DLD1 (cell line): ENCODE results near the gene DNAJC28.
"Not testable (repeated sequence)": the region's sequence is repeated elsewhere in the genome, so short reads cannot be mapped to it uniquely, and the experiment has no call there.

Experiments
- in situ Hi-C: cut with HindIII; loops from 2 replicates; pipeline ENCODE4 v1.10.0; 2017; ENCODE audit warnings: low sequenced_read_pairs

The DNAJC28 gene

DNA sequence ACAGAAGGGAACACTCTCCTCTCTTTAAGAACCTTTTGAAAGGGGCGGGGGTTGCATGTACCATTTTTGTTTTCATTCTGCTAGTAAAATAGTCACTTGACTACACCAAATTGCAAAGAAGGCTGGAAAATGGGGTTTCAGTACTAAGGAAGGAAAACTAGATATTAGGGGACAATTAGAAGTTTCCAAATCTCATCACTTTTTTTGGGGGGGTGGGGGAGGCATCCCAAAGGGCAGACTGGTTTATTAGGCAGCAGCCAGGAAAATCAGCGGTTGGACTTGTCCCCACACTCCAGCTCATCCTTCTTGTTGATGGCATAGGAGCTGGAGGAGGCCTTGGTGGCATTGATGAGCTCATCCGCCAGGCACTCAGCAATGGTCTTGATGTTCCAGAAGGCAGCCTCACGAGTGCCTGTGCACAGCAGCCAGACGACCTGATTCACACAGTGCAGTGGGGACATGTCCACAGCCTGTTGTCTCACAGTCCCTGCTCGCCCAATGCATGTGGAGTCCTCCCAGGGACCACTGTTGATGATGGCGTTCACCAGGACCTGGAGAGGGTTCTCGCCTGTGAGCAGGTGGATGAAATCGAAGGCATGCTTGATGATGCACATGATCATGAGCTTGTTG lies 10.1 kb downstream of the DNAJC28 start:
- in situ Hi-C loops: no loop called here

DNA sequence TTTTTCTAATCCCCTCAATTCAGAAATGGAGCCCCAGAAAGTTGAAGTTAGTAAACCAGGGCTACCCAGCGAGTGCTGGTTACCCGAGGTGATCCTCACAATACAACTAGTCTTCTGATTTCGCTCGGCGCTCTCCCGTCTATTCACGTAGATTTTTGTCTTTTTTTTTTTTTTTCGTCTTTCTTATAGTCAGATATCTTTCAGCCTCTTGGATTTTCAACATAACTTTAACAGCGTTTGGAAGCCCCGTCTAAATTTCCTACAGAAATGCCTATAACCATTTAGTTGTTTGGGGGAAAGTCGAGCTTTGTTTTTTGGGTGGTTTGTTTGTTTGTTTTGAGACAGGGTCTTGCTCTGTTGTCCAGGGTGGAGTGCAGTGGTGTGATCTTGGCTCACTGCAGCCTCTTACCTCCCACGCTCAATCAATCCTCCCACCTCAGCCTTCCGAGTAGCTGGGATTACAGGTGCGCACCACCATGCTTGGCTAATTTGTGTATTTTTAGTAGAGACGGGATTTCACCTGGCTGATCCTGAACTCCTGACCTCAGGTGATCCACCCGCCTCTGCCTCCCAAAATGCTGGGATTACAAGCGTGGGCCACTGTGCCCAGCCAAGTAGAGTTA lies 10.9 kb downstream of the DNAJC28 start:
- in situ Hi-C loops: no loop called here

DNA sequence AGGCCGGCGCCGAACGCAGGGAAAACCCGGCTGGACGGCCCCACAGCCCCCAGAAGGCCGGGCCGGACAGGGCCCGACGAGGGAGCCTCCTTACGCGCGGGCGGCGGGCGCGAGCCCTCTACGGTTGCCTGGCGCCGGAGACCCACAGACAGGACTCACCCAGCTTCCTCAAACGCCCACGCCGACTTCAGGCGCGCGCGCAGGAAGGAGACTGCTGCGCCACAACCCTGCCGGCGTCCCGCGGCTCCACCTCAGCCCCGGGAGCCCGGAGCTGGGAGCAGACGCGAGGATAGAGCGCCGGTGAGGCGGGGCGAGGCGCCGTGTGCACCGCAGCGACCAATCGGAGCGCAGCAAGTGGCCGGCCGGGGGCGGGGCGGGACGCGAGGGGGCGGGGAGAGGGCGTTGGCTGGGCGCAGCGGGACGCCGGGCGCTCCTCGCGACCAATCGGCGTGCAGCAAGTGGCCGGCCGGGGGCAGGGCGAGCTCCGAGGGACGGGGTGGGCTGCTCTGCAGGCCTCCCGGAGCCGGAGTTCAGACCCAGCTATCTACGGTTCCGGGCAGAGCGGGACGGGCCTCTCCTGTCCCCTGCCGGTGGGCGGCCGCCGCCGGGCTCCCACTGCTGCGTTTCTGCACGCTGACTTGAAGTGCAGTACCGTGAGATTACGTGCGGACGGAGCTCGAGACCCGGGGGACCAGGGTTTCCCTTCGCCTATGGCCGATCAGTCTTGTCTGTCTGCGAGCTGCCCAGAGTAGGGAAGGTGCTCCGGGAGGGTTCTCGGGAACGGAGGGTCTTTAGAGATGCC lies 11.6 kb downstream of the DNAJC28 start, which contains the start of gene TMEM50B:
Gene TMEM50B, minus strand, starts transcription at position 296 of the 802 bp plus-strand sequence. CDS start 11,089 bp downstream, outside the sequence.
- in situ Hi-C loops: no loop called here

DNA sequence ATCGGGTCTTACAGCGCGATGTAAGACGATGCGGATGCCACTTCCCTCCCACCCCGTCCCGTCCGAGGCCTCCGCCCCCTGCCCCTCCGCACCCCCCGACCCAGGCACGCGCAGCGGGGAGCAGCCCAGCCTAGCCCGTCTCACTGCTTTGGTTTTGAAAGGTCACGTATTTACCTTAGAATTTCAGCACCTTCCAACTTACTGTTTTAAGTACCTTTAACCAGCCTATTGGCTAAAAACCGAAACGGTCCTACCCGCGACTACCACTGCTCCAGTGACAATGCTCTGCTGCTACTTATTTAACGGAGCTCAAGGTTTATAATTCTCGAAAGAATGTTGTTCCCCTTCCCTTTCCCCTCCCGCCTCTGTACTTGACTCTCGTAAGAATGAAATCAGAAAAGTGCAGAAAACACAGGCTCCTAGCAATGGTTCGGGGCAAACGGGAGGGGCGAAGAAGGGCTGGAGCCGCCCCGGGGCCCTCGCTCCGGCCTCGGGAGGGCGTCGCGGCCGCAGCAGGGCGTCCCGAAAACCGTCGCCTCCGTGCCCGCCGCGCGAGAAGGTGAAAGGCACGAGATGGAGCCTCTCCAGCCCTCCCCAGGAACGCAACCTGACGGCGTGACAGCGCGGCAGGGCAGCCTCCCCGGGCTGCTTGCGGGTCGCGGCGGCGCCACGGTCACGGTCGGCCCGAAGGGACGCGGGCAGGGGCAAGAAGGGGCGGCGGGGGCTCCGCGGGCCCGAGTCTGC lies 12.4 kb downstream of the DNAJC28 start:
- in situ Hi-C loops: no loop called here

DNA sequence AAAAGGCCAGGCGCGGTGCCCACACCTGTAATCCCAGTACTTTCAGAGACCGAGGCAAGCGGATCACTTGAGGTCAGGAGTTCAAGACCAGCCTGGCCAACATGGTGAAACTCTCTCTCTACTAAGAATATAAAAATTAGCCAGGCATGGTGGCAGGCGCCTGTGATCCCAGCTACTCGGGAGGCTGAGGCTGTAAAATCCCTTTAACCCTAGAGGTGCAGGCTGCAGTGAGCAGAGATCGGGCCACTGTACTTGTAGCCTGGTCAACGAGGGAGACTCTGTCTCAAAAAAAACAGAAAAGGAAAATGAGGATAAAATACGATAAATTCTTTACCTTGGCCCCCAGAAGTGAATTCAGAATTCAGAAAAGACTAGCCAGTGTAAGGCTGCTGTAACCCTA lies 13.3 kb downstream of the DNAJC28 start:
- in situ Hi-C loops: no loop called here

DNA sequence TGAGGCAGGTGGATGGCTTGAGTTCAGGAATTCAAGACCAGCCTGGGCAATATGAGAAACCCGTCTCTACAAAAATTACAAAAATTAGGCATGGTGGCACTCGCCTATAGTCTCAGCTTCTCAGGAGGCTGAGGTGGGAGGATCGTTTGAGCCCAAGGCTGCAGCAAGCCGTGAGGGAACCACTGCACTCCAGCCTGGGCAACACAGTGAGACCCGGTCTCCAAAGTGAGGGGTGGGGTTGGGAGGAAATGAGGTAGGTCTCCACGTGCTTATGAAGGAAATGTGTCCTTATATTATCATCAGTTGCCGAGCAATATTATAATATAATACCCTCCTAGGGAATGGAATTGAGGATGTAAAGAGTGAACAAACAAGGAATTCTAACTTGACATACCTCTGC lies 14.4 kb downstream of the DNAJC28 start:
- in situ Hi-C loops: no loop called here

DNA sequence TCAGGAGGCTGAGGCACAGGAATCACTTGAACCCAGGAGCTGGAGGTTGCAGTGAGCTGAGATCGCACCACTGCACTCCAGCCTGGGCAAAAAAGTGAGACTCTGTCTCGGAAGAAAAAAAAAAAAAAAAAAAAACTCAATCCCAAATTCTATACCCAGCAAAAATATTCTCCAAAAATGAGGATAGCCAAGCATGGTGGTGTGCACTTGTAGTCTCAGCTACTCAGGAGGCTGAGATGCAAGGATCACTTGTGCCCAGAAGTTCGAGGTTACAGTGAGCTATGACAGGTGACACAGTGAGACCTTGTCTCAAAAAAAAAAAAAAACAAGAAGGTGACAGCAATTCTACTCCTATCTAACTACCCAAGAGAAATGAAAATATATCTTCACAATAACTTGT lies 18.2 kb downstream of the DNAJC28 start:
- in situ Hi-C loops: no loop called here

DNA sequence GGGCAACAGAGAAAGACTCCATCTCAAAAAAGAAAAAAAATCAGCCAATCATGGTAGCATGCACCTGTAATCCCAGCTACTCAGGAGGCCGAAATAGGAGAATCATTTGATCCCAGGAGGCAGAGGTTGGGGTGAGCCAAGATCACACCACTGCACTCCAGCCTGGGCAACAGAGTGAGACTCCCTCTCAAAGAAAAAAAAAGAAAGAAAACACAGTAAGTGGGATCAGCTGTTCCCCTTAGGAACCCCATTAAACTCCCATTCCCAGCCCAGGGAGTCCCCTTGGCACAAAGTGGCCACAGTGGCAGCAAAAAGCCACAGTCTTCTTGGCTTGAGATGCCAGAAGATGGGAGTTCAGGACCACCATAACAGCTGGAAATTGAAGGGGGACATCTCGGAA lies 20.8 kb downstream of the DNAJC28 start:
- in situ Hi-C loops: no loop called here

DNA sequence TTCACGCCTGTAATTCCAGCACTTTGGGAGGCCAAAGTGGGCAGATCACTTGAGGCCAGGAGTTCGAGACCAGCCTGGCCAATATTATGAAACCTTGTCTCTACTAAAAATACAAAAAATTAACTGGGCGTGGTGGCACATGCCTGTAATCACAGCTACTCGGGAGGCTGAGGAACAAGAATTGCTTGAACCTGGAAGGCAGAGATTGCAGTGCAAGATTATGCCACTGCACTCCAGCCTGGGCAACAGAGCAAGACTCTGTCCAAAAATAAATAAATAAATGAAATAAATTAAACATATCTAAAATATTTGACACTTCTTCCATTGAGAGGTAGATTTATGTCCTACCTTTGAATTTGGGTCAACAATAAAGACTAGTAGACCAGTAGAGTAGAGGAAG lies 22.3 kb downstream of the DNAJC28 start:
- in situ Hi-C loops: not testable (repeated sequence)

DNA sequence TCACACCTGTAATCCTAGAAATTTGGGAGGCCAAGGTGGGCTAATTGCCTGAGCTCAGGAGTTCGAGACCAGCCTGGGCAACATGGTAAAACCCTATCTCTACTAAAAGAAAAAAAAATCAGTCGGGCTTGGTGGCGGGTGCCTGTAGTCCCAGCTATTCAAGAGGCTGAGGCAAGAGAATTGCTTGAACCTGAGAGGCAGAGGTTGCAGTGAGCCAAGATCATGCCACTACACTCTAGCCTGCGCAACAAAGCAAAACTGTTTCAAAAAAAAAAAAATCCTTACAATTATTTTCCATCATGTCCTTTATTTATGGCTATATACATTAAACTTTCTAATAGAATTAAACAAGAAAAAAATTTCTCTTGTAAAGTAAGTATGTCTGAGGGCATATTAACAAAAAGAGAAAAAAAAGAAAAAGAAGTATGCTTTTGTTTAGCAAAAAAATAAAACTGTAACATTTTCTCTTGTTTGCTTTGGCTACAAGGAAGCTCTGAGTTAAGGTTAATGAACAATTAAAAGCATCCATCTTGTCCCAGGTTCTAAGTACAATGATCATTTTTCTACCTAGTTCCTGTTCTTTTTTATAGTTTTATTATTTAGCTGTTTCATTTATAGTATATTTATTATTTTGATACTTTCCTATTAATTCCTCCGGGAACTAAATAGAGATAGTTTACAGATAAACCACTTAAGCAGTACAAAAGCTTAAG lies 29.8 kb downstream of the DNAJC28 start:
- in situ Hi-C loops: no loop called here

DNA sequence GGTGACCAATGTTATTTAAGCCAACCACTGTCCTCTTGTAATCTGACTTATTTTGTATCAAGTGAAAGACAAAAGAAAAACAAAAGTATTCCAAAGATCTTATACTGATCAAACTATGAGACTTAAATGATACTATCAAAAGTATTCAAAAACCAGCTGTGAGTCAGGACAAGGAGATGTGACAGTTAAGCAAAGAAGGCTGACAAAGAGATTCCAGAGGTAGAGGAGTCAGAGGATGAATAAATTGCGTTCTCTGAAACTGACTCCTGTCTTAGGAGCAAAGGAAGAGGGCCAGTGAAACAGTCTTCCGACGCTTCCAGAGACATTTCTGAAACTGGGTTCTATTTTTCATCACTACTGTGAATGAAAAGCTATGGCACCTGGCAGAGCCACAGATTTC lies 32.7 kb downstream of the DNAJC28 start:
- in situ Hi-C loops: loop anchor here (10.0 kb wide), 1 partner anchor 254 kb away; no protein-coding TSS in a partner anchor

DNA sequence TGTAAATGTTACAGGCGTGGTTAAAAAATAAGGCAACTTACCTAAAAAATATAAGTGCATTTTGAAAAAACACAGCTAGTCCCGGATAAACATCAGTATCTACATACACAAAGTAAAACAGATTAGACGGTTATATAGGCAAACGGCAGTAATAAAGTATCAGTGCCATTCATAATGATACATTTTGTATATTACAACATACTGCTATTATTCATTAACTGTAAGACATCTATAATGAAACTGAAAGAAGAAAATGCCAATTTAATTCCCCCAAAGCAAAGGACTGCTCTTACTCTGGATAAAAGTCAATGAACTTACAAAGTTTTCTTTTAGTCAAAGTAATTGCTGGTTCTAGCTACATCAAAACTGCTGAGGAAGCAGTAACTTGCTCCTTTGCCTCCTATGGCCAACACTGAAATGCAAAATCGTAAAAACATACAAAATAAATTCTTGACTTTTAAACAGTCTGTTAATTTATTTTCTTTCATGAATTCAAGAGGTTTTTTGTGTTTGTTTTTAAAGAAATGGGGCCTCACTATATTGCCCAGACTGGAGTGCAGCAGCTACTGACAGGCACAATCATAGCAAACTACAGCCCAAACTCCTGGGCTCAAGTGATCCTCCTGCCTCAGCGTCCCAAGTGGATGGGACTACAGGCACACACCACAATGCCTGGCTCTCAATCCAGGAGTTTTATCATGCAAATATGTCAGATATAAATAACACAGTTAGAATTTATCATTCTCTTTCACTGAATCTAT lies 35.6 kb downstream of the DNAJC28 start:
- in situ Hi-C loops: loop anchor here (10.0 kb wide), 1 partner anchor 251 kb away; no protein-coding TSS in a partner anchor

DNA sequence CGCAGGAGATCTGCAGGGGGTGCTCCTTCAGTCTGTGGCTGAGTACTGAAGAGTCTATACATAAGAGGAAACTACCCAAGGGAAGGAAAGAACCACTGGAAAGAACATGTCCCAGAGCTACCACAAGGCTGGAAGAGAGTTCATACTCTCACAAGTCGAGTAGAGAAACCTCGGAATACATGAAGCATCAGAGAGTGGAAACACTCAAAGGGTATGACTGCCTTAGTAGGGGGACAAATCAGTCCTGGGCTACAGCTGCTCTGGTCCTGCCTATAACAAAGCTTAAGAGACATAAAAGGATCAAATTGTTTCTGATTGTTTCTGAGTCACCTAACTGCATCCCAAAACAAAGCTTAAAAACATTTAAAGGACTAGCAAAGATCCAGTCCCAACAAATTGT lies 39.2 kb downstream of the DNAJC28 start:
- in situ Hi-C loops: loop anchor here (10.0 kb wide), 1 partner anchor 248 kb away; no protein-coding TSS in a partner anchor

DNA sequence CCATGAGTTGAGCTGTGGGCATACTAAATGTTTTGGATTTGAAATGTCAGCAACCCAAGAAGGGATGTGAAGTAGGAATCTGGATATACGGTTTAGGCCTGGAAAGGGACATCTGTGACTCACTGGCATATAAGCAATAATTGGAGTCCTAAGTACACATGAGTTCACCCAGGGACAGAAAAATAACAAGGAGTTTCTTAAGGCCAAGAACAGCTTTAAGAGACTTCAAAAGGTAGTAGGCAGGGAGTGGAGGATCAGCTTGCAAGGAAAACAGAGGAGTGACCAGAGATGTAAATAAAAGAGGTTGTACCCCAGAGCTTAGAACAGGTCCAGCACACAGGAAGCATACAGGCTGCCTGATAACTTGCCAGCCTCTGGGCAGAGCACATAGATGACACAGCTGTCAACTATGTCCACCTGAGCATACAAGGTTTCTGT lies 39.9 kb downstream of the DNAJC28 start:
- in situ Hi-C loops: loop anchor here (10.0 kb wide), 1 partner anchor 247 kb away; no protein-coding TSS in a partner anchor

DNA sequence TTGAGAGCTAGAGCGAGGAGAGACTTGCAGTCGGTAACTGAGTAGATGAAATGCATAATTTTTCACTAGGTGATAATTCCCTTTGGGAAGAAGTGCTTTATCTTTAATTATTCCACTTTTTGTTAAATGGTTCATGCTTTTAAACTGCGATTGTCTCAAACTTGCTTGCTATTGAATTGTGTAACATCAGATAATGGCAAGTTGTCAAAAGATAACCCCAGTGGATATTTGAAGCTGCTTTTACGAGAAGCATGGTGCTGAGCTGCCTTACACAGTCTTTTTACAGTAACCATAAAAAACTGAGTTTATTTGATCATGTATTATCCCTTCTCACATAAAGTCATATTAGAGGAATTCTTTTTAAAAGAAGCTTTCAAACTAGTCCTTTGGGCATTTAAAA lies 41.9 kb downstream of the DNAJC28 start:
- in situ Hi-C loops: loop anchor here (10.0 kb wide), 1 partner anchor 245 kb away; no protein-coding TSS in a partner anchor

DNA sequence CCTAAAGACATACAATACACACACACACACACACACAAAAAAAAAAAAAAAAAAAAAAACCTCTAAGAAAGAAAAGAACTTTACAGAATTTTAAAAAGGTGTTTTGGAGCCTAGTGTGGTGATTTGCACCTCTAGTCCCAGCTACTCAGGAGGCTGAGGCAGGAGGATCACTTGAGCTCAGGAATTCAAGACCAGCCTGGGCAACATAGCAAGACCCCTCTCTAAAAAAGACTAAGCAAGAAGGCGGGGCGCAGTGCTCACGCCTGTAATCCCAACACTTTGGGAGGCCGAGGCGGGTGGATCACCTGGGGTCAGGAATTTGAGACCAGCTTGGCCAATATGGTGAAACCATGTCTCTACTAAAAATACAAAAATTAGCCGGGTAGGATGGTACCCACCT lies 44.9 kb downstream of the DNAJC28 start:
- in situ Hi-C loops: not testable (repeated sequence)

DNA sequence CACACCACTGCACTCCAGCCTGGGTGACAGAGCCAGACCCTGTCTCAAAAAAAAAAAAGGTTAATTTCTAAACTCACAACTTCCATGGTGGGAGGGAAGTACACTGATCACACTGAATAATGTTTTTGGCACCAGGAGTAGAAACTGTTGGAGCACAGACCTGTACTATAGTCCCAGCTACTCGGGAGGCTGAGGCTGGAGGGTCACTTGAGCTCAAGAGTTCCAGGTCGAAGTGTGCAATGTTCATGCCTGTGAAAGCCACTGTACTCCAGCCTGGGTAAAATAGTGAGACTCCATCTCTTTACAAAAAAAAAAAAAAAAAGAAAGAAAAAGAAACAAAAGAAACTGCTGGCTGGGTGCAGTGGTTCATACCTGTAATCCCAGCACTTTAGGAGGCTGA lies 47.0 kb downstream of the DNAJC28 start:
- in situ Hi-C loops: no loop called here

DNA sequence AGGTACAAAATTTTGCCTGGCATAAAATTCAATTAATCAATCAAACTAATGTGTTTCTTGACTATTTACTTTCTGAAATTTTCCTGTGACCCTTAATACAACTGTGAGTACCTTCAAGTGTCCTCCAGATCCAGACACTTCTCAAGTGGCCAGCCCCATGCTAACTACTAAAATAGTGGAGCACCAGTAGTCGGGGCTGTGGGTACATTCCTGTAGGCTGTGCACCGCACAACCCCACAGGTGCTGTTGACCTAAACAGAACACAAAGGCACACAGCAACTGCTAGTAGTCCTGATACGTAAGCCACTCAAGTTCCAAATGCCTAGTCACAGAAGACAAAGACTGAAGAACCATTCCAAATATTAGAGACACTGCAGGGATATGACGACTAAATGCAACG lies 48.3 kb downstream of the DNAJC28 start:
- in situ Hi-C loops: no loop called here
